SU-DHL-6 (cell line): Measurements from ENCODE around the gene BCLAF1.

Source experiments
- H2AFZ ChIP-seq: fragments of 200-600 bp; sonication (generic); 2 replicates; pipeline ENCODE4 v1.6.1; 2014; ENCODE audit warnings: low read depth, mild to moderate bottlenecking, moderate library complexity, mixed read lengths, antibody characterized with exemption, low read length; ENCODE audit not compliant: severe bottlenecking
- H3F3A ChIP-seq: fragments of 200-600 bp; shearing (Covaris generic); 2 replicates; pipeline ENCODE4 v1.6.0; 2016; ENCODE audit warnings: antibody characterized with exemption, mild to moderate bottlenecking; ENCODE audit not compliant: insufficient read depth
- H3K27ac ChIP-seq: fragments of 200-600 bp; sonication (generic); 2 replicates; pipeline ENCODE4 v1.5.1; 2016; ENCODE audit warnings: low read depth, mild to moderate bottlenecking, low read length, moderate library complexity, mixed read lengths
- H3K27me3 ChIP-seq: fragments of 200-600 bp; sonication (generic), shearing (Covaris generic); 2 replicates; pipeline ENCODE4 v1.6.0; 2014; ENCODE audit warnings: mild to moderate bottlenecking, low read length
- H3K36me3 ChIP-seq: fragments of 200-600 bp; sonication (generic); 2 replicates; pipeline ENCODE4 v1.6.1; 2014; ENCODE audit warnings: mild to moderate bottlenecking, low read length, mixed read lengths
- H3K4me2 ChIP-seq: fragments of 300-600, 200-600 bp; shearing (Covaris generic), sonication (generic); 2 replicates; pipeline ENCODE4 v1.6.0; 2014; ENCODE audit warnings: low read length, low read depth, mild to moderate bottlenecking; ENCODE audit not compliant: poor library complexity, severe bottlenecking
- H3K4me3 ChIP-seq: fragments of 200-600 bp; sonication (generic); 2 replicates; pipeline ENCODE4 v1.5.1; 2014; ENCODE audit warnings: antibody characterized with exemption, low read length, mild to moderate bottlenecking, mixed read lengths; ENCODE audit not compliant: insufficient read depth, poor library complexity, severe bottlenecking
- H3K79me2 ChIP-seq: fragments of 200-600 bp; sonication (generic); 2 replicates; pipeline ENCODE4 v1.6.1; 2014; ENCODE audit warnings: mild to moderate bottlenecking, low read length, moderate library complexity; ENCODE audit not compliant: insufficient read depth
- H3K9ac ChIP-seq: fragments of 200-600 bp; sonication (generic); 2 replicates; pipeline ENCODE4 v1.7.0; 2014; ENCODE audit warnings: mild to moderate bottlenecking, low read length
- H3K9me2 ChIP-seq: fragments of 200-600 bp; sonication (generic); replicated peaks from 2 replicates; pipeline ENCODE4 v1.6.1; 2014; ENCODE audit warnings: low read length; ENCODE audit not compliant: insufficient read depth
- H3K9me3 ChIP-seq: fragments of 200-600 bp; sonication (generic); 2 replicates; pipeline ENCODE4 v1.6.1; 2014; ENCODE audit warnings: low read length, mixed read lengths; ENCODE audit not compliant: insufficient read depth
- H4K20me1 ChIP-seq: fragments of 200-600 bp; sonication (generic); 2 replicates; pipeline ENCODE4 v1.6.1; 2014; ENCODE audit warnings: low read depth, mild to moderate bottlenecking, antibody characterized with exemption, low read length, moderate library complexity, mixed read lengths
- CTCF ChIP-seq: fragments of 200-600 bp; sonication (generic); IDR thresholded peaks from one replicate; pipeline ENCODE4 v1.5.1; 2017; ENCODE audit warnings: antibody characterized with exemption, mild to moderate bottlenecking, low read length, moderate library complexity; ENCODE audit not compliant: insufficient read depth, poor library complexity, severe bottlenecking
- EZH2phosphoT487 ChIP-seq: fragments of 200-600 bp; sonication (generic), shearing (Covaris generic); conservative IDR thresholded peaks from 2 replicates; pipeline ENCODE4 v1.6.1; 2018; ENCODE audit warnings: mild to moderate bottlenecking, antibody characterized with exemption, low read length, moderate library complexity, mixed read lengths

Gene BCLAF1

GRCh38 chr6:136306466-136306865 is 16.8 kb upstream of the BCLAF1 start:
- Histone ChIP-seq H3K9me2 (no peaks in the 10 kb centered on the region), H3K27me3 (no peaks in the 10 kb centered on the region), H3K36me3 (no peaks in the 10 kb centered on the region), H3K9ac (no peak overlapping the region), H2AFZ (no peak overlapping the region), H3K4me3 (no peak overlapping the region), H4K20me1 (no peaks in the 10 kb centered on the region), H3K9me3 (no peaks in the 10 kb centered on the region), H3K79me2 (no peaks in the 10 kb centered on the region), H3K27ac (no peak overlapping the region), H3F3A (no peaks in the 10 kb centered on the region), H3K4me2 (no peak overlapping the region)
- no peak for TF ChIP-seq CTCF
- no peak for TF ChIP-seq EZH2phosphoT487

GRCh38 chr6:136304410-136304809 is 14.8 kb upstream of the BCLAF1 start:
- H3K27ac ChIP-seq: no peak overlapping the region
- H3K79me2 ChIP-seq: no peaks in the 10 kb centered on the region
- H3K36me3 ChIP-seq: no peaks in the 10 kb centered on the region
- no peaks in the 10 kb centered on the region for H3K9me2 ChIP-seq
- no peaks in the 10 kb centered on the region for H3K9me3 ChIP-seq
- no peaks in the 10 kb centered on the region for H3K27me3 ChIP-seq
- H2AFZ ChIP-seq: no peak overlapping the region
- no peak overlapping the region for H3K4me3 ChIP-seq
- no peak overlapping the region for H3K4me2 ChIP-seq
- no peaks in the 10 kb centered on the region for H4K20me1 ChIP-seq
- no peaks in the 10 kb centered on the region for H3F3A ChIP-seq
- H3K9ac ChIP-seq: no peak overlapping the region
- TF ChIP-seq CTCF: no peak
- no peak for TF ChIP-seq EZH2phosphoT487

GRCh38 chr6:136303516-136303915 is 13.9 kb upstream of the BCLAF1 start:
- Histone ChIP-seq H3K79me2 (no peaks in the 10 kb centered on the region), H3F3A (no peaks in the 10 kb centered on the region), H3K9ac (no peak overlapping the region), H3K27me3 (no peaks in the 10 kb centered on the region), H3K4me2 (no peak overlapping the region), H3K27ac (no peak overlapping the region), H3K36me3 (no peaks in the 10 kb centered on the region), H3K9me3 (no peaks in the 10 kb centered on the region), H4K20me1 (no peaks in the 10 kb centered on the region), H2AFZ (no peak overlapping the region), H3K9me2 (no peaks in the 10 kb centered on the region), H3K4me3 (no peak overlapping the region)
- no peak for TF ChIP-seq EZH2phosphoT487
- no peak for TF ChIP-seq CTCF

- Histone ChIP-seq H3K4me2 (no peak overlapping the region), H3K36me3 (no peaks in the 10 kb centered on the region), H3K9me3 (no peaks in the 10 kb centered on the region), H3K9ac (no peak overlapping the region), H4K20me1 (no peaks in the 10 kb centered on the region), H2AFZ (no peak overlapping the region), H3K9me2 (no peaks in the 10 kb centered on the region), H3K27ac (no peak overlapping the region), H3K79me2 (no peaks in the 10 kb centered on the region), H3K27me3 (no peaks in the 10 kb centered on the region), H3F3A (peaks cover 13% of the 10 kb centered on the region), H3K4me3 (no peak overlapping the region)
- TF ChIP-seq CTCF (no peak), EZH2phosphoT487 (no peak)
Observed at GRCh38 chr6:136294621-136295020, 5.0 kb upstream of the BCLAF1 start.
